Esophagus (tissue), 2 donors: ENCODE measurements around the gene HLTF. TPM values are rescaled to one million over a fixed set of nuclear protein-coding genes. Genes with fewer than 3 reads are reported as not detected.

ENCODE experiments used
- H3K27ac ChIP-seq, 2 donors: one replicate each; pipeline ENCODE4 v1.5.1; 2013; ENCODE audit warnings: low read depth in 2 of 2, mild to moderate bottlenecking in 2 of 2, inconsistent platforms in 1 of 2, low read length in 1 of 2, moderate library complexity in 1 of 2
- H3K27me3 ChIP-seq, 2 donors: one replicate each; pipeline ENCODE4 v1.6.1; 2013; ENCODE audit warnings: low read length in 2 of 2, control low read depth in 1 of 2, mild to moderate bottlenecking in 1 of 2; ENCODE audit not compliant: insufficient read depth in 2 of 2, control insufficient read depth in 1 of 2
- H3K36me3 ChIP-seq, 2 donors: one replicate each; pipeline ENCODE4 v1.6.1; 2013; ENCODE audit warnings: low read length in 1 of 2; ENCODE audit not compliant: control insufficient read depth in 2 of 2, insufficient read depth in 2 of 2
- H3K4me1 ChIP-seq, 2 donors: one replicate each; pipeline ENCODE4 v1.6.1; 2013; ENCODE audit warnings: low read length in 1 of 2; ENCODE audit not compliant: control insufficient read depth in 2 of 2, insufficient read depth in 2 of 2
- H3K4me3 ChIP-seq, 2 donors: one replicate each; pipeline ENCODE4 v1.5.1; 2013; ENCODE audit warnings: low read length in 2 of 2, mild to moderate bottlenecking in 2 of 2, low read depth in 1 of 2, moderate library complexity in 1 of 2
- H3K9me3 ChIP-seq, 2 donors: one replicate each; pipeline ENCODE4 v1.6.1; 2013; ENCODE audit warnings: mild to moderate bottlenecking in 2 of 2, low read depth in 1 of 2, low read length in 1 of 2, moderate library complexity in 1 of 2; ENCODE audit not compliant: control insufficient read depth in 2 of 2, insufficient read depth in 1 of 2
- WGBS, 2 donors: extraction: QIAGEN DNeasy Blood & Tissue Kit; methylation state at CpG; one replicate each; pipeline ENCODE4 v1.1.7; 2013; 5-methylcytosine and 5-hydroxymethylcytosine counted together
- polyA plus RNA-seq, 2 donors: library from polyadenylated mRNA; stranded (reverse); fragments of 200-250 nt; gene quantifications; one replicate each; pipeline ENCODE4 v1.2.3, GENCODE V29; 2013
- donor health status: healthy with polysubstance abuse.
- donor health status: Bipolar disorder and iron deficiency.

HLTF gene
- polyA plus RNA-seq = 1 to 10 TPM; 1.7 to 3.5 TPM

- no peaks in the 10 kb centered on the region for H3K27me3 ChIP-seq
- WGBS, 2 donors = 8% methylated on average over 57 of the region's 57 CpGs
- no peaks in the 10 kb centered on the region for H3K4me1 ChIP-seq
- H3K36me3 ChIP-seq = no peaks in the 10 kb centered on the region
- H3K4me3 ChIP-seq = peak within 1 kb of the TSS; percentile 76 to 95
- H3K27ac ChIP-seq = peak within 1 kb of the TSS; percentile 57 to 72
- no peaks in the 10 kb centered on the region for H3K9me3 ChIP-seq
Observed at GRCh38 chr3:149086232-149086988, at the start of gene HLTF. TSS of gene HLTF (minus strand) at chr3:149086533. CDS start at chr3:149086336, 197 bp downstream.

DNA sequence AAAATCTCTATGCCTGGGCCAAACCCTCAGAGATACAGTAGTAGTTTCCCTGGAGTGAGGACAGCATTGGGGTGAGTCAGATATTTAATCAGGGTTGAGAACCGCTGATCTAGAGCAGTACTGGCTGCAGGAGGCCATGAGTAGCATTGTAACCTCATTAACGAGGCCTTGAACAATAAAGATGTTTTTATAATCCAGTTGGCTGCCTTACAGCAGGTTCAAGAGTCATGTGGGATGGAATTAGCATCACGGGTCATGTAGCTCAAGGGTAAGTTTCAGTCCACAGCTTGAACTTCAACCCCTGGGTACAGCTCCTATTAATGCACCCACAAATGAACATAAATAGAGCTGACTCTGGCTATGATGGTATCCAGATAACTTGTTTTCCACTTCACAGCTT, 48.2 kb upstream of the HLTF start:
- Histone ChIP-seq H3K4me3 (no peak overlapping the region), H3K9me3 (no peaks in the 10 kb centered on the region), H3K27ac (no peak overlapping the region), H3K27me3 (no peaks in the 10 kb centered on the region), H3K36me3 (no peaks in the 10 kb centered on the region), H3K4me1 (peaks cover 2 to 3% of the 10 kb centered on the region in 2 donors)
- WGBS, 2 donors = 47 to 55% methylated on average over 3 of the region's 3 CpGs

DNA sequence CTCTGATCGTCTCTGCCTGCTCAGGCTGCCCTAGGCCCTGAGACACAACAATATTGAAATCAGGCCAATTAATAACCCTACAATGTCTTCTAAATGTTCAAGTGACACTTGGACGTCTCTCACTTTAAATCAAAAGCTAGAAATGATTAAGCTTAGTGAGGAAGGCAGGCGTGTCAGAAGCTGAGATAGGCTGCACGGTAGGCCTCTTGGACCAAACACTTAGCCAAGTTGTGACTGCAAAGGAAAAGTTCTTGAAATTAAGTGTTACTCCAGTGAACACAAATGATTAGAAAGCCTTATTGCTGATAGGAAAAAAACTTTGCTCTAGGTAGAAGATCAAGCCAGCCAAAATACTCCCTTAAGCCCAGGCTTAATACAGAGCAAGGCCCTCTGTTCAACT, 45.3 kb upstream of the HLTF start:
- H3K4me3 ChIP-seq = no peak overlapping the region
- H3K27ac ChIP-seq = no peak overlapping the region
- H3K36me3 ChIP-seq = no peaks in the 10 kb centered on the region
- no peaks in the 10 kb centered on the region for H3K27me3 ChIP-seq
- 36 to 42% methylated on average over 4 of the region's 4 CpGs for WGBS, 2 donors
- H3K4me1 ChIP-seq = peaks cover 2 to 3% of the 10 kb centered on the region in 2 donors
- no peaks in the 10 kb centered on the region for H3K9me3 ChIP-seq

GRCh38 chr3:149129326-149130205, 43.2 kb upstream of the HLTF start, which contains the start of gene HPS3:
TSS of gene HPS3 (plus strand) at chr3:149129638. CDS start at chr3:149129724, 86 bp downstream.
- 0 to 1% methylated on average over 83 to 84 of the region's 84 CpGs for WGBS, 2 donors
- H3K27me3 ChIP-seq = no peaks in the 10 kb centered on the region
- peak within 1 kb of the TSS; percentile 82 to 87 for H3K27ac ChIP-seq
- H3K9me3 ChIP-seq = no peaks in the 10 kb centered on the region
- H3K4me3 ChIP-seq = peak within 1 kb of the TSS; percentile 77 to 95
- no peaks in the 10 kb centered on the region for H3K36me3 ChIP-seq
- peaks cover 2 to 3% of the 10 kb centered on the region in 2 donors for H3K4me1 ChIP-seq

DNA sequence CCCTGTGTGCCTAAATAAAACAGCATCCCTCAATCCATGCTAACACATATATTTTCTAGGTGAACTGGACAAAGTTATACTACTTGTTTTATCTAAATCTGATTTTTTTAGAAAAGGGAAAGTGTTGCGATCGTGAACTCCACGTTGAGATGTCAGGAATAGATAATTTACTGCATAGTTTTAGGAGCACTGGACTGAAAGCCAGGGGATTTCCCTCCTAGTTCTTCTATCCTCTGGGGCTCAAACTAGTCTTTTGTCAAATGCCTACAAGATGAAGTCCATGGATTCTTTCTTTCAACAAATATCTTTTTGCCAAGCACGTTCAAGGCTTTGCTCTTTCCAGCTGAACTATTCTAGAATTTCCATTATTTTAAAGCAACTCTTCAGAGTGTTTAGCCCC, 42.5 kb upstream of the HLTF start:
- Histone ChIP-seq H3K36me3 (no peaks in the 10 kb centered on the region), H3K9me3 (no peaks in the 10 kb centered on the region), H3K27me3 (no peaks in the 10 kb centered on the region), H3K27ac (peak overlapping the region in 1 of 2 donors; percentile 75), H3K4me3 (peak overlapping the region; percentile 77 to 95), H3K4me1 (peaks cover 2 to 3% of the 10 kb centered on the region in 2 donors)
- 6% methylated on average over 4 of the region's 4 CpGs for WGBS, 2 donors

DNA sequence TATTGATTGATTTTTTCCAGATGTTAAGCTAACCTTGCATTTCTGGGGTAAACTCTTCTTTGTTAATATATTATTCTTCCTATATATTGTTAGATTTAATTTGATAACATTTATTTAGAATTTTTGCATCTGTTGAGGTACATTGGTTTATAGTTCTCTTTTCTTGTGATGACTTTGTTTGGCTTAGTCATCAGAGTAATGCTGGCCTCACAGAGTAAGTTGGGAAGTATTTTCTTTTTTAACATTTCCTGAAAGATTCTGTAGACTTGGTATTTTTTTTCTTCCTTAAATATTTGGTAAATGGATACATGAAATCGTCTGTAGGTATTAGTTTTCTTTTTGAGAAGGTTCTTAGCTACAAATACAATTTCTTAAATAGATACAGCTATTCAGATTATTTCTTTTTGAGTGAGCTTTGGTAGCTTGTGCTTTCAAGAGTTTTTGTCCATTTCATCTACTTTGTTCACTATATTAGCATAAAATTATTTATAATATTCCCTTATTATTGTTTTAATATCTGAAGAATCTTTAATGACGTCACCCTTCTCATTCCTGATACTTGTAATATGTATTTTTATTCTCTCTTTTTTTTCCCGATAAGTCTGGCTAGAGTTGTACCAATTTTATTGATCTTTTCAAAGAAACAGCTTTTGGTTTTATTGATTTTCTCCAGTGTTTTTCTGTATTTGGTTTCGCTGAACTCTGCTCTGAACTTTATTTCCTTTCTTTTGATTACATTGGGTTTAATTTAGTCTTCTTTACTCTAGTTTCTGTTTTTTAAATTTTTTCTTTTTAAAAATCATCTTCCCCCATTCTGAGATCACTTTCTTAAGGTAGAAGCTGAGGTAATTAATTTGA, 36.6 kb upstream of the HLTF start:
- H3K36me3 ChIP-seq = no peaks in the 10 kb centered on the region
- WGBS, 2 donors = 77 to 86% methylated on average over 4 of the region's 4 CpGs
- no peaks in the 10 kb centered on the region for H3K4me1 ChIP-seq
- no peak overlapping the region for H3K27ac ChIP-seq
- no peaks in the 10 kb centered on the region for H3K9me3 ChIP-seq
- H3K4me3 ChIP-seq = no peak overlapping the region
- no peaks in the 10 kb centered on the region for H3K27me3 ChIP-seq

GRCh38 chr3:149120051-149120972, 34.0 kb upstream of the HLTF start:
- H3K4me3 ChIP-seq = no peak overlapping the region
- H3K36me3 ChIP-seq = no peaks in the 10 kb centered on the region
- H3K9me3 ChIP-seq = no peaks in the 10 kb centered on the region
- 18 to 22% methylated on average over 7 of the region's 7 CpGs for WGBS, 2 donors
- no peaks in the 10 kb centered on the region for H3K27me3 ChIP-seq
- H3K27ac ChIP-seq = no peak overlapping the region
- H3K4me1 ChIP-seq = no peaks in the 10 kb centered on the region

GRCh38 chr3:149119466-149119865, 33.1 kb upstream of the HLTF start:
- H3K27me3 ChIP-seq = no peaks in the 10 kb centered on the region
- H3K36me3 ChIP-seq = no peaks in the 10 kb centered on the region
- 88 to 100% methylated on average over 1 of the region's 1 CpG for WGBS, 2 donors
- no peak overlapping the region for H3K4me3 ChIP-seq
- H3K4me1 ChIP-seq = no peaks in the 10 kb centered on the region
- no peak overlapping the region for H3K27ac ChIP-seq
- H3K9me3 ChIP-seq = no peaks in the 10 kb centered on the region
